DOHH2 (cell line): ENCODE data around the gene GEMIN7.

Experiments
- H3F3A ChIP-seq: fragments of 200-600 bp; sonication (generic), shearing (Covaris generic); 2 replicates; pipeline ENCODE4 v1.6.0; 2016; ENCODE audit warnings: antibody characterized with exemption, mild to moderate bottlenecking; ENCODE audit not compliant: control insufficient read depth, insufficient read depth
- H3K27ac ChIP-seq: fragments of 200-600 bp; sonication (generic); 2 replicates; pipeline ENCODE4 v1.5.1; 2014; ENCODE audit warnings: low read depth, mild to moderate bottlenecking, low read length, moderate library complexity
- H3K27me3 ChIP-seq: fragments of 200-600 bp; sonication (generic); 2 replicates; pipeline ENCODE4 v1.6.1; 2014; ENCODE audit warnings: mild to moderate bottlenecking, low read length, mixed read lengths; ENCODE audit not compliant: control insufficient read depth
- H3K36me3 ChIP-seq: fragments of 200-600 bp; sonication (generic); 2 replicates; pipeline ENCODE4 v1.6.1; 2014; ENCODE audit warnings: mild to moderate bottlenecking, low read length, moderate library complexity, mixed read lengths; ENCODE audit not compliant: control insufficient read depth
- H3K4me1 ChIP-seq: fragments of 200-600 bp; sonication (generic); 2 replicates; pipeline ENCODE4 v1.6.1; 2014; ENCODE audit warnings: mild to moderate bottlenecking, low read length, mixed read lengths; ENCODE audit not compliant: control insufficient read depth
- H3K4me2 ChIP-seq: fragments of 200-600 bp; sonication (generic); 2 replicates; pipeline ENCODE4 v1.6.0; 2014; ENCODE audit warnings: mild to moderate bottlenecking, low read length, moderate library complexity
- H3K4me3 ChIP-seq: fragments of 200-600 bp; sonication (generic); 2 replicates; pipeline ENCODE4 v1.5.1; 2014; ENCODE audit warnings: mild to moderate bottlenecking, low read length, mixed read lengths
- H3K79me2 ChIP-seq: fragments of 200-600 bp; sonication (generic); 2 replicates; pipeline ENCODE4 v1.6.1; 2014; ENCODE audit warnings: mild to moderate bottlenecking, low read length, mixed read lengths; ENCODE audit not compliant: control insufficient read depth
- H3K9me2 ChIP-seq: fragments of 200-600 bp; sonication (generic); replicated peaks from 2 replicates; pipeline ENCODE4 v1.6.1; 2014; ENCODE audit warnings: mild to moderate bottlenecking, low read length, mixed read lengths; ENCODE audit not compliant: control insufficient read depth
- H3K9me3 ChIP-seq: fragments of 200-600 bp; sonication (generic); 2 replicates; pipeline ENCODE4 v1.6.1; 2014; ENCODE audit warnings: antibody characterized with exemption, low read length, mixed read lengths; ENCODE audit not compliant: control insufficient read depth, insufficient read depth
- H4K20me1 ChIP-seq: fragments of 200-600 bp; sonication (generic); 2 replicates; pipeline ENCODE4 v1.6.0; 2014; ENCODE audit warnings: low read depth, mild to moderate bottlenecking, antibody characterized with exemption, low read length, moderate library complexity; ENCODE audit not compliant: control insufficient read depth, insufficient read depth
- CTCF ChIP-seq: fragments of 200-600 bp; sonication (generic); IDR thresholded peaks from one replicate; pipeline ENCODE4 v1.5.1; 2014; ENCODE audit warnings: antibody characterized with exemption, mild to moderate bottlenecking, low read depth, low read length; ENCODE audit not compliant: poor library complexity, severe bottlenecking
- EZH2phosphoT487 ChIP-seq: fragments of 200-600 bp; sonication (generic); IDR thresholded peaks from 2 replicates; pipeline ENCODE4 v1.6.1; 2017; ENCODE audit warnings: borderline replicate concordance, mild to moderate bottlenecking, antibody characterized with exemption, low read length, moderate library complexity, mixed read lengths

The GEMIN7 gene

GRCh38 chr19:45094137-45094536 is 15.1 kb downstream of the GEMIN7 start:
- Histone ChIP-seq H3K27ac (no peak overlapping the region; the same call in 1 of the 2 replicates), H3K4me1 (peaks cover 27% of the 10 kb centered on the region), H3K4me3 (peak overlapping the region; percentile 86), H3K9me3 (no peaks in the 10 kb centered on the region), H3K4me2 (peak overlapping the region; percentile 97), H4K20me1 (peaks cover 18% of the 10 kb centered on the region; the same call in 1 of the 2 replicates), H3K9me2 (no peaks in the 10 kb centered on the region), H3K27me3 (no peaks in the 10 kb centered on the region), H3K36me3 (peaks cover 40% of the 10 kb centered on the region), H3F3A (peaks cover 19% of the 10 kb centered on the region), H3K79me2 (peaks cover 64% of the 10 kb centered on the region)
- TF ChIP-seq EZH2phosphoT487 (no peak), CTCF (no peak)

- H3K4me1 ChIP-seq = peaks cover 27% of the 10 kb centered on the region
- H4K20me1 ChIP-seq = peaks cover 18% of the 10 kb centered on the region; the same call in 1 of the 2 replicates
- TF ChIP-seq CTCF = no peak
- TF ChIP-seq EZH2phosphoT487 = no peak
- peaks cover 14% of the 10 kb centered on the region for H3F3A ChIP-seq
- no peaks in the 10 kb centered on the region for H3K27me3 ChIP-seq
- H3K79me2 ChIP-seq = peaks cover 70% of the 10 kb centered on the region
- peak overlapping the region; percentile 86 for H3K4me3 ChIP-seq
- peaks cover 39% of the 10 kb centered on the region for H3K36me3 ChIP-seq
- peak overlapping the region; percentile 97 for H3K4me2 ChIP-seq
- H3K27ac ChIP-seq = no peak overlapping the region
- H3K9me2 ChIP-seq = no peaks in the 10 kb centered on the region
- H3K9me3 ChIP-seq = no peaks in the 10 kb centered on the region
These were observed 15.6 kb downstream of the GEMIN7 start for GRCh38 chr19:45094707-45095106.

- H3K79me2 ChIP-seq = peaks cover 81% of the 10 kb centered on the region
These were observed 16.7 kb downstream of the GEMIN7 start for GRCh38 chr19:45095496-45096413.

More at GRCh38 chr19:45095496-45096413, 16.7 kb downstream of the GEMIN7 start:
- H3K4me1 ChIP-seq = peaks cover 24% of the 10 kb centered on the region
- no peak overlapping the region for H3K27ac ChIP-seq
- peaks cover 29% of the 10 kb centered on the region for H3K36me3 ChIP-seq
- H3K27me3 ChIP-seq = no peaks in the 10 kb centered on the region
- H3F3A ChIP-seq = peaks cover 8% of the 10 kb centered on the region
- peaks cover 18% of the 10 kb centered on the region; the same call in 1 of the 2 replicates for H4K20me1 ChIP-seq
- no peaks in the 10 kb centered on the region for H3K9me3 ChIP-seq
- no peak overlapping the region for H3K4me3 ChIP-seq
- no peaks in the 10 kb centered on the region for H3K9me2 ChIP-seq
- no peak overlapping the region for H3K4me2 ChIP-seq
- TF ChIP-seq CTCF (no peak), EZH2phosphoT487 (no peak)
